Dermis lymphatic vessel endothelial cell (primary cell): ENCODE data around the gene ZNF266. TPM values are rescaled to one million over a fixed set of nuclear protein-coding genes. Genes with fewer than 3 reads are reported as not detected.

Experiments used
- total RNA-seq: library from RNA; depleted of rRNA; stranded (reverse); fragments of >200 nt; gene quantifications from 2 replicates; pipeline ENCODE4 v1.2.1, GENCODE V29; 2014

Gene ZNF266
- 11.8 and 13.8 TPM in 2 replicates for total RNA-seq

GRCh38 chr19:9435279-9436268 lies at the start of gene ZNF266:
ZNF266 (minus strand) TSS chr19:9435573; CDS start chr19:9420089, 15,484 bp downstream.

DNA sequence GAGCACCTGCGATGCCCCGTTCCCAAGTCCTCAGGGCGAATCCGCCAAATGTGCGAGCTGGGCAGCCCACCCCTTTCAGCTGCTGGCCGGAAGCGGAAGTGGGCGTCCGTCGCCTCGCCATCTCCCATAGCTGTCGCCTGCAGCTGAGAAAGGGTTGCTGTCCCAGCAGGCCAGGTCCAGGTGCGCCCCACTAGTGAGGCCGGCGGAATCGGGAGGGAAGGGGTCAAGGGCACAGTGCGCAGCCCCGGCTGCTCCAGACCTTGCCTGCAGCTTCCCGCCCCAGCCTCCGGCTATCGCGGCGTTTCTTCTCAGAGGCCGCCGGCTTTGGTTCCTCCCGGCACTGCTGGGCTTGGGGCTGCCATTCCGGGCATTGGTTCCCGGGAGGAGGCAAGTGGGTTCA lies 72.5 kb downstream of the ZNF266 start, which contains the start of gene ZNF177:
ZNF177 (plus strand) TSS at position 109 of the 400 bp plus-strand sequence. CDS start 15,299 bp downstream, outside the sequence.

Other genes with a start within 250 kb of the ZNF266 start
- gene OR7D4, start 216.0 kb downstream of the ZNF266 start, total RNA-seq = not detected in 2 replicates
- gene OR7E24, start 184.6 kb downstream of the ZNF266 start, total RNA-seq = not detected in 2 replicates
- 6.1 and 6.9 TPM in 2 replicates for gene ZNF699, start 125.7 kb downstream of the ZNF266 start, total RNA-seq
- gene ZNF559, start 111.4 kb downstream of the ZNF266 start, total RNA-seq = 14.2 and 14.4 TPM in 2 replicates
- 0.76 and 0.86 TPM in 2 replicates for gene ZNF177, start 72.6 kb downstream of the ZNF266 start, total RNA-seq
- under 0.01 TPM in 1 of 2 replicates, not detected in the other for gene ZNF560, start 63.0 kb upstream of the ZNF266 start, total RNA-seq
- gene ZNF426, start 103.1 kb upstream of the ZNF266 start, total RNA-seq = 16.4 and 24.8 TPM in 2 replicates
- gene ZNF121, start 148.9 kb upstream of the ZNF266 start, total RNA-seq = 27.6 and 38.7 TPM in 2 replicates
- gene ZNF561, start 185.7 kb upstream of the ZNF266 start, total RNA-seq = 17.8 and 34.1 TPM in 2 replicates
- gene ZNF562, start 239.5 kb upstream of the ZNF266 start, total RNA-seq = 27.5 and 29.7 TPM in 2 replicates